Activated T-helper 17 cell treated with anti-CD3 and anti-CD28 coated beads, Interleukin-2, amount 50 U/mL, for 72 hours (primary cell): ENCODE measurements around the gene PTH2R. TPM values are rescaled to one million over a fixed set of nuclear protein-coding genes. Genes with fewer than 3 reads are reported as not detected.

Source experiments
- ATAC-seq: fragments of 150-1000 bp; cut with Tn5 transposase; replicated peaks from 2 replicates; pipeline ENCODE4 v1.10.0; 2021; ENCODE audit warnings: mild to moderate bottlenecking, moderate library complexity
- H3K27ac Mint-ChIP-seq: one replicate; pipeline ENCODE4 v1.8.0; 2022; ENCODE audit warnings: mixed read lengths
- H3K27me3 Mint-ChIP-seq: one replicate; pipeline ENCODE4 v1.8.0; 2022; ENCODE audit warnings: mixed read lengths
- H3K36me3 Mint-ChIP-seq: one replicate; pipeline ENCODE4 v1.8.0; 2022; ENCODE audit warnings: low read depth, mild to moderate bottlenecking, mixed read lengths
- H3K4me1 Mint-ChIP-seq: one replicate; pipeline ENCODE4 v1.8.0; 2022; ENCODE audit warnings: mixed read lengths
- H3K4me3 Mint-ChIP-seq: one replicate; pipeline ENCODE4 v1.8.0; 2022; ENCODE audit warnings: mild to moderate bottlenecking, mixed read lengths
- H3K9me3 Mint-ChIP-seq: one replicate; pipeline ENCODE4 v1.8.0; 2022; ENCODE audit warnings: mixed read lengths
- total RNA-seq, 2 donors: library from RNA; stranded (reverse); gene quantifications; one replicate each; pipeline ENCODE4 v1.2.3, GENCODE V29; 2022

The PTH2R gene
- under 1 TPM in 1 of 2 donors, not detected in 1; 0.29 TPM for total RNA-seq

- peak within 1 kb of the TSS; percentile 23 for H3K4me3 Mint-ChIP-seq
- no peak within 1 kb of the TSS for H3K27ac Mint-ChIP-seq
These were observed at the start of gene PTH2R for GRCh38 chr2:208406474-208407451. PTH2R (plus strand) TSS chr2:208406792; CDS start chr2:208407044, 252 bp downstream.

GRCh38 chr2:208356846-208357574 lies 49.6 kb upstream of the PTH2R start:
- Mint-ChIP-seq H3K27ac (peak overlapping the region; percentile 73), H3K4me3 (no peak overlapping the region), H3K4me1 (no peaks in the 10 kb centered on the region), H3K36me3 (peaks cover 56% of the 10 kb centered on the region), H3K9me3 (no peaks in the 10 kb centered on the region), H3K27me3 (no peaks in the 10 kb centered on the region)
- ATAC-seq = no peak

More at GRCh38 chr2:208406474-208407451, at the start of gene PTH2R:
- no peak for ATAC-seq
- Mint-ChIP-seq H3K36me3 (no peaks in the 10 kb centered on the region), H3K9me3 (no peaks in the 10 kb centered on the region), H3K4me1 (no peaks in the 10 kb centered on the region), H3K27me3 (peaks cover 64% of the 10 kb centered on the region)

GRCh38 chr2:208358758-208359631 lies 47.6 kb upstream of the PTH2R start:
- H3K4me1 Mint-ChIP-seq = peaks cover 8% of the 10 kb centered on the region
- H3K9me3 Mint-ChIP-seq = no peaks in the 10 kb centered on the region
- peaks cover 37% of the 10 kb centered on the region for H3K36me3 Mint-ChIP-seq
- peak overlapping the region; percentile 37 for H3K4me3 Mint-ChIP-seq
- peak; percentile 62 for ATAC-seq
- H3K27me3 Mint-ChIP-seq = no peaks in the 10 kb centered on the region
- H3K27ac Mint-ChIP-seq = peak overlapping the region; percentile 50

- Mint-ChIP-seq H3K27ac (peak overlapping the region; percentile 50), H3K9me3 (peaks cover 4% of the 10 kb centered on the region), H3K27me3 (no peaks in the 10 kb centered on the region), H3K4me3 (peak overlapping the region; percentile 37), H3K36me3 (peaks cover 30% of the 10 kb centered on the region), H3K4me1 (peaks cover 8% of the 10 kb centered on the region)
- peak; percentile 50 for ATAC-seq
These were observed 47.0 kb upstream of the PTH2R start for GRCh38 chr2:208359632-208359986.

GRCh38 chr2:208360259-208361076 lies 46.1 kb upstream of the PTH2R start:
- Mint-ChIP-seq H3K36me3 (peaks cover 22% of the 10 kb centered on the region), H3K4me3 (no peak overlapping the region), H3K27ac (no peak overlapping the region), H3K9me3 (peaks cover 4% of the 10 kb centered on the region), H3K4me1 (peaks cover 8% of the 10 kb centered on the region), H3K27me3 (no peaks in the 10 kb centered on the region)
- ATAC-seq = no peak

GRCh38 chr2:208361077-208361441 lies 45.5 kb upstream of the PTH2R start:
- Mint-ChIP-seq H3K9me3 (peaks cover 5% of the 10 kb centered on the region), H3K27me3 (no peaks in the 10 kb centered on the region), H3K4me1 (peaks cover 8% of the 10 kb centered on the region), H3K4me3 (no peak overlapping the region), H3K27ac (no peak overlapping the region), H3K36me3 (peaks cover 16% of the 10 kb centered on the region)
- no peak for ATAC-seq

GRCh38 chr2:208363485-208363884 lies 43.1 kb upstream of the PTH2R start:
- peaks cover 5% of the 10 kb centered on the region for H3K27me3 Mint-ChIP-seq
- peaks cover 8% of the 10 kb centered on the region for H3K4me1 Mint-ChIP-seq
- peak; percentile 46 for ATAC-seq
- H3K9me3 Mint-ChIP-seq = peaks cover 8% of the 10 kb centered on the region
- H3K36me3 Mint-ChIP-seq = no peaks in the 10 kb centered on the region
- H3K4me3 Mint-ChIP-seq = no peak overlapping the region
- no peak overlapping the region for H3K27ac Mint-ChIP-seq

GRCh38 chr2:208366215-208367127 lies 40.1 kb upstream of the PTH2R start:
- H3K4me1 Mint-ChIP-seq = peaks cover 8% of the 10 kb centered on the region
- no peak overlapping the region for H3K27ac Mint-ChIP-seq
- peaks cover 8% of the 10 kb centered on the region for H3K27me3 Mint-ChIP-seq
- no peaks in the 10 kb centered on the region for H3K36me3 Mint-ChIP-seq
- H3K4me3 Mint-ChIP-seq = no peak overlapping the region
- H3K9me3 Mint-ChIP-seq = peaks cover 8% of the 10 kb centered on the region
- no peak for ATAC-seq

GRCh38 chr2:208369091-208369490 lies 37.5 kb upstream of the PTH2R start:
- Mint-ChIP-seq H3K27ac (no peak overlapping the region), H3K36me3 (no peaks in the 10 kb centered on the region), H3K9me3 (peaks cover 8% of the 10 kb centered on the region), H3K27me3 (peaks cover 8% of the 10 kb centered on the region), H3K4me1 (no peaks in the 10 kb centered on the region), H3K4me3 (no peak overlapping the region)
- no peak for ATAC-seq

GRCh38 chr2:208370881-208371633 lies 35.5 kb upstream of the PTH2R start:
- Mint-ChIP-seq H3K27me3 (peaks cover 8% of the 10 kb centered on the region), H3K4me3 (no peak overlapping the region), H3K4me1 (no peaks in the 10 kb centered on the region), H3K36me3 (no peaks in the 10 kb centered on the region), H3K9me3 (peaks cover 3% of the 10 kb centered on the region), H3K27ac (no peak overlapping the region)
- no peak for ATAC-seq

GRCh38 chr2:208371634-208371935 lies 35.0 kb upstream of the PTH2R start:
- no peaks in the 10 kb centered on the region for H3K36me3 Mint-ChIP-seq
- H3K27me3 Mint-ChIP-seq = peaks cover 8% of the 10 kb centered on the region
- H3K9me3 Mint-ChIP-seq = no peaks in the 10 kb centered on the region
- ATAC-seq = no peak
- H3K4me1 Mint-ChIP-seq = no peaks in the 10 kb centered on the region
- H3K27ac Mint-ChIP-seq = no peak overlapping the region
- H3K4me3 Mint-ChIP-seq = no peak overlapping the region

- Mint-ChIP-seq H3K27me3 (peaks cover 6% of the 10 kb centered on the region), H3K4me1 (no peaks in the 10 kb centered on the region), H3K36me3 (no peaks in the 10 kb centered on the region), H3K27ac (no peak overlapping the region), H3K9me3 (no peaks in the 10 kb centered on the region), H3K4me3 (no peak overlapping the region)
- ATAC-seq = no peak
These were observed 33.0 kb upstream of the PTH2R start for GRCh38 chr2:208373460-208374089.
